HCEC 1CT (cell line): ENCODE data around the gene ACOX1.
"Not testable (repeated sequence)": the region's sequence is repeated elsewhere in the genome, so short reads cannot be mapped to it uniquely, and the experiment has no call there.

Experiments used
- DNase-seq: peaks from one replicate; pipeline ENCODE4 v3.0.0-alpha.2; 2017

Gene ACOX1

DNA sequence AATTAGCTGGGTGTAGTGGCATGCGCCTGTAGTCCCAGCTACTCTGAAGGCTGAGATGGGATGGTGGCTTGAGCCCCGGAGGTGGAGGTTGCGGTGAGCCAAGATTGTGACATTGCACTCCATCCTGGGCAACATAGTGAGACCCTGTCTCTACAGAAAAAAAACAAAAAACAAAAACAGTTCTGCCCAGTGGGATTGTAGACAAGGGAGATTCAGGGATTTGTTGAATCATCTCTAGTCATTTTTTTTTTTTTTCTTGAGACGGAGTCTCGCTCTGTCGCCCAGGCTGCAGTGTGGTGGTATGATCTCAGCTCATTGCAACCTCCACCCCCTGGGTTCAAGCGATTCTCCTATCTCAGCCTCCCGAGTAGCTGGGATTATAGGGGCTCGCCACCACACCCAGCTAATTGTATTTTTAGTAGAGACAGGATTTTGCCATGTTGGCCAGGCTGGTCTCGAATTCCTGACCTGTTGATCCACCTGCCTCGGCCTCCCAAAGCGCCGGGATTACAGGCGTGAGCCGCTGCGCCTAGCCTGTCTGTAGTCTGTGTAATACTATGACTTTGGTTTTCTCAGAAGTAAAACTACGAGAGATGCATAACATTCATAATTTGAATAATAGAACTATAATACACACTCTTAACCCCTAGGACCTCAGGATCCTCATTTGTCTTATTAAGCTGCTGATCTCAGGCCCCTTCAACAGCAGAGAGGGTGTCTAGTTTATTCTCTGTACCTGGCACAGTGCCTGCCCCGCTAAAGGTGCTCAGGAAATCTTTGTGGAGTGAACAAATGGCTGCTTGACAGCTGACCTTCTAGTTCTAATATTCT lies 1.4 kb upstream of the ACOX1 start:
- no peak for DNase-seq

DNA sequence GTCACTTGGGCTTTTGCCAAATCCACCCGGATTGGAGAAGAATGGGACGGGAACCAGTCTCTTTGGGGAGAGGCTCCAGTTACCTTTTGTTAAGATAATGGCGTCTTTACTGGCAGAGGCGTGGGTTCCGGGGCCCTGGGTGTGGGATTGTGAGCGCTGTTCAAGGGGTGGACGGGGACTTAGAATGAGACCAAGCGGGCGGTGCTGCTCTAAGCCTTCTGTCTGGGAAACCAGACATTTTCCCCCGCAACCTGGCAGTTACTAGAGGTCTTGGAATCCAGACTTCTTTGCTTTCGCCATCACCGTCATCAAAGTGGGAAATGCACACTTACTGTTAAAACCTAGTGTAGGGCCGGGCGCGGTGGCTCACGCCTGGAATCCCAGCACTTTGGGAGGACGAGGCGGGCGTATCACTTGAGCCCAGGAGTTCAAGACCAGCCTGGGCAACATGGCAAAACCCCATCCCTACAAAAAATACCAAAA lies 780 bp upstream of the ACOX1 start:
- peak; percentile 55 for DNase-seq

GRCh38 chr17:75976175-75976848 lies 2.7 kb downstream of the ACOX1 start:
- DNase-seq: no peak

GRCh38 chr17:75975757-75976174 lies 3.2 kb downstream of the ACOX1 start:
- no peak for DNase-seq

- not testable (repeated sequence) for DNase-seq
These were observed 3.8 kb downstream of the ACOX1 start for GRCh38 chr17:75975187-75975586.

DNA sequence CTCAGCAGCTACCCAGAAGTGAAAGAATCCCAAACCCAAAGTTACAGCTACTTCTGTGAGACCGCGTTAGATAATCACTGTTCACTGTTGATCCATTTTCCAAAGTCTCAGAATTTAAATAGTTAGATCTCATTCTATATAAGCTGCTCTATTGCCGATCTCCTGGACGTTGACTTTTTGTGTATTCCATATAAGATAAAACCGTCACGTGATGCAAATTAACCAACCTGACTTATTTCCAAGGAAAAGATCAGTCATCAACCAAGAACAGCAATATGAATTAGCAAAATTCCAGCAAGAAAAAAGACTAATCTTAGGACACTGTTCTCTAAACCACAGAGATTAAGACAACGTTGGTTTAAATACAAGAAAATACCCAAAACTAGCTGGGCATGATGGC lies 8.3 kb downstream of the ACOX1 start:
- no peak for DNase-seq

DNA sequence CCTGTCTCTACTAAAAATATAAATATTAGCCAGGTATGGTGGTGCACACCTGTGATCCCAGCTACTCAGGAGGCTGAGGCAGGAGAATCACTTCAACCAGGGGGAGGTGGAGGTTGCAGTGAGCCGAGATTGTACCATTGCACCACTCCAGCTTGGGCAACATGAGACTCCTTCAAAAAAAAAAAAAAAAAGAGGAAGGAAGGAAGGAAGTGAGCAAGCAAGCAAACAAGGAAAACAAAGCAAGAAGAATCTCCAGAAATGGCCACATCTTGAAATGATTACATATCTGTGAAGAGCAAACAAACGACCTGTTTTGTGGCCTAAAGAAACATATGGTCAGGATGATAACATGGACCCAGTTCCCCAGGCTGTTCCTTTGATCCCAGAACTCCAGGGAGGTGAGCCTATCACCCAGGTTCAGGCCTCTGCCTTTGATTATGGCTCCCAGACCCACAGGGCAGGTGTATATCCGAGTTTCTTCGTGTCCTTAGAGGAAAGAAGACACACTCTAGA lies 8.9 kb downstream of the ACOX1 start:
- DNase-seq: peak; percentile 43

DNA sequence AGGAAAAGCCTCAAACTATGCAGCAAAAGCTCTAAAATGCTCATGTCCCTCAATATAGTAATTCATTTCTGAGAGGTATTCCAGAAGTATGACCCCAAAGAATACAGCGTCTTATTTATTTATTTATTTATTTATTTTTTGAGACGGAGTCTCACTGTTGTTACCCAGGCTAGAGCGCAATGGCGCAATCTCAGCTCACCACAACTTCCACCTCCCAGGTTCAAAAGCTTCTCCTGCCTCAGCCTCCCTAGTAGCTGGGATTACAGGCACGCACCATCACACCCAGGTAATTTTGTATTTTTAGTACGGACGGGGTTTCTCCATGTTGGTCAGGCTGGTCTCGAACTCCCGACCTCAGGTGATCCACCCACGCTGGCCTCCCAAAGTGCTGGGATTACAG lies 9.9 kb downstream of the ACOX1 start:
- DNase-seq: not testable (repeated sequence)

GRCh38 chr17:75965468-75965867 lies 13.5 kb downstream of the ACOX1 start:
- no peak for DNase-seq

GRCh38 chr17:75959839-75960511 lies 19.0 kb downstream of the ACOX1 start:
- DNase-seq: no peak

DNA sequence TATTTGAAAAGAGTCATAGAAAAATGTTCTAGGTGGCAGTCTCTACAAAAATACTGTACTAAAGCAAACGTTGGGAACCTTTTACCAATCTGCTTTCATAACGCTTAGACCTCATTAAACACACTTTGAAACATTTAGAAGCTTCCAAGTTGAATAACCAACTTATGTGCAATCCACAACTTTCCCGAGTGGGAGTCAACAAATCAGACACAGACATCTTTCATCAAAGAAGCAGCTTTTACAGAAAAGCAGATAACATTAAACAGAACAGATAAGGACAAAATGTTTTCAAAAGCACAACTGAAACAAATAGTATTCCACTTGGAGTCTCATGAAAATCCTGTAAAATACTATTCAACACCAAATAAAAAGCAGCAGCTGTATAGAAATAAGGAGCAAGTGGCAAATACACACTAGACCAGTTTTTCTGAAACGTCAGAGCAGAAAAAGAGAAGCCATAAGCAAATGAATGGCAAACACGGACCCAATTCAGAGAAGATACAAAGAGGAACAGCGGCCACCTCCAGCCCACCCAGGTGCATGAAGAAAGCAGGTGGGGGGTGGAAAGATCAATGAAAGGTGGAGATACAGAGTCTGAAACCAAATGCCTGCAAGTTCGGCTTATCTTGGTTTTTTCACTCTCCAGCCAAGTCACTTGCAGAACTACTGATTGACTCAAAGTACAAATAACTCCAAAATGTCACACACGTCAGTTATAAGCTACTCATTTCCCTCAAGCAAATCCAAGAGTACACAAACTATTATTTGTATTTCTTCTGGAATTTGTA lies 19.7 kb downstream of the ACOX1 start:
- DNase-seq: no peak

DNA sequence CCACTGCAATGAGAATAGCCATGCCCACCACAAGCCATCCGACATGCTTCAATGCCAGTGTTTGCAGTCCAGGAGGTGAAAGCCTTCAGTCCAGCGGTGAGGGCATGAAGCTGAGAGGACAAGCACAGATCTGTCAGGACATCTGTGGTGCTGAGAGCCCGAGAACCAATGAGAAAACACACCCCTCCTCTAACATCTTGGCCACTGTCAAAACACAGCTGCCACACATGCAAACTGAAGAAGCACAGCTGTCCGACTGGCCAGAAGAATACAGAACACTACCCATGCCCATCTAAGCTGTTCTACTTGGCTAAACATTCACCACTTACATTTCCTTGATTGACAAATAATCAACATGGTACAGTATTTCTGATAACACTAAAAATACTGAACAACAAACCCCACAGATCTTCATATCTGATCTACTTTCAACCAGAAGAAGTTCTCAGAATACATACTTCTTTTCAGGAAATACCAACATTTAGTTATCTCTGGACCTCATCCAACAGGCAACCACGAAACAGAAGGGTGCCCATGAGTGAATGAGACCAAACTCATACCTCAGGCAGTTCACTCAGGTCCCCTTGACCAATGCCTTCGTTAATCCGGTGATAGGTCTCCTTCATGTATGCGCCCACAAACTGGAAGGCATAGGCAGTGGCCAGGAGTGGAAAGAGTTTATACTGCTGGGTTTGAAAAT lies 28.0 kb downstream of the ACOX1 start:
- no peak for DNase-seq

DNA sequence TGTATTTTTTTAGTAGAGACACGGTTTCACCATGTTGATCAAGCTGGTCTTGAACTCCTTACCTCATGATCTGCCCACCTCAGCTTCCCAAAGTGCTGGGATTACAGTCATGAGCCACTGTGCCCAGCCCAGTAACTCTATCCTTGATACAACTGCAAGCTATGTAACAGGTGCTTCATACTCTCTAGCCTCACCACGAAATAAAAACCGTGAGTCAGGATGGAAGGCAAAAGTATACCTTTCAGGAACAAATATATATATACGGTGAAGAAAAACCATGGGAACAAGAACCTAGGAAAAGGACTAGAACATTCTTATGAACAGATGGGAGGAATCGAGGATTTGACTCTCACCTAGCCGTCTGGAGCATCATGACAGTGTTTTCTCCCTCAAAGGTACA lies 28.5 kb downstream of the ACOX1 start:
- no peak for DNase-seq

- no peak for DNase-seq
These were observed 33.8 kb downstream of the ACOX1 start for GRCh38 chr17:75945211-75945610.

GRCh38 chr17:75943491-75943890 lies 35.5 kb downstream of the ACOX1 start:
- no peak for DNase-seq

GRCh38 chr17:75942473-75942872 lies 36.5 kb downstream of the ACOX1 start:
- DNase-seq: no peak

DNA sequence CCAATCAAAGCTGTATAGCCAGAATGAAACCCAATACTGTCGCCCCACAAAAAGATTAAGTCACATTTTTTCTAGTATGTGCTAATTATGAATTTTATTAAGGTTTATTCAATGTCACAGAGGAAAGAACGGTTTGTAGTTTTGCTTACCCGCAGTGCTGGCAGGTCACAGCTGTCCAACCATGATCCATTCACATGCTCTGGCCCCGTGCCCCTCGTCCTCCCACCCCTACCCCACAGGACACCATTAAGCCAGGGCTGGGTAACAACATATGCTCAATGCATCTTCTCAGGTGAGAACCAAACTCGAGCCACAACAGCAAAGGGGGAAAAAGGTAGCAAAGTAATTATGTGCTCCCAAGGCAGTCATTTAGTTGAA lies 37.5 kb downstream of the ACOX1 start:
- DNase-seq: no peak

DNA sequence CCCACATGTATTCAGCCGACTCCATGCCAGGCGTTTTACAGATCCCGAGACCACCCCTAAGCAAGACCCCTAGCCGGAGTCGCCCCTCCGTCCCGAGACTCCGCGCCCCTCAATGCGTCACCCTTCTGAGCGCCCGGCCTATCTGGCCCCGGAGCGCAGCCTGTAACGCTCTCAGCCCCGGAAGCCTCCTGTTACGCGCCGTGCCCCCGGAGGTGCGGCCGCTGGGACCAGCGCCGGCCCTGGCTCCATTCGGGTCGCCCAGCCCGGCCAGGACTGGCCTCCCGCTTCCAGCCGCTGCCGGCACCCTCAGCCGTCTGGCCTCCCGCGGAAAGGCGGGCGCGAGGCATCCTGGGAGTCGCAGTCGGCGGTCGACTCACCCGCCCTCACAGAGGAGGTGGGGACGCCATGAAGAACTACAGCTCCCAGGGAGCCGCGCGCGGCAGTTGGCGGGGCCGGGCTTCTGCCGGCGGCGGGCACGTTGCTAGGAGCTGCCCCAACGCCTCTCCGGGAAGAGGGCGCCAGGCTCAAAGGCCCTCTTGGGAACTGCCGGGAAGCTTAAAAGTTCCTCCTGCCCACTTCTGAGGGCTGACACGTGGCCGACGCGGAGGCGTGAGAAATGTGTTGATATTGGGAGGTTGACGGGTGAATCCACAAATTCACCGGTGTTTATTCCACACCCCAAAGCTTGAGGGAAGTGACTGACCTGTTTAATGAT lies 38.1 kb downstream of the ACOX1 start, which contains the start of gene FBF1:
FBF1 (minus strand) TSS at position 316 of the 715 bp plus-strand sequence. CDS start 2,893 bp downstream, outside the sequence.
- peak; percentile 96 for DNase-seq

DNA sequence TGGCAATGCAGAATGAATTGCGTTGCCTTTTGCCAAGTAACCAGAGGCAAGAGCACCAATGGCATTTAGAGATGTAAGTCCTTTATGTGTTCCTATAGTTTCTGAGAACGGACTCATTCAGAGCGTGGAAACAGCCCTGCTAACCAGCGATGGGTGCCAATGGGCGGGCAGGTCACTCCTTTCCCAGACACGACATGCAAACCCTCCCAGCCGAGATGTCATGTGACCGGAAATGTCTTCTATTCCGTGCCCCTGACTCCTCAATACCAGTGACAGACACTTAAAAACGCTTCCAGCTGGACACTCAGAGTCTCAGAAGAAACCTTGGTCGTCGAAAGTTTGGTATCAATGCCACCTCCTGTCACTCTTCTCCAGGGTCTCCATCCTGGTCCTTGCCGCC lies 41.3 kb downstream of the ACOX1 start:
- no peak for DNase-seq

GRCh38 chr17:75933808-75934207 lies 45.2 kb downstream of the ACOX1 start:
- no peak for DNase-seq

DNA sequence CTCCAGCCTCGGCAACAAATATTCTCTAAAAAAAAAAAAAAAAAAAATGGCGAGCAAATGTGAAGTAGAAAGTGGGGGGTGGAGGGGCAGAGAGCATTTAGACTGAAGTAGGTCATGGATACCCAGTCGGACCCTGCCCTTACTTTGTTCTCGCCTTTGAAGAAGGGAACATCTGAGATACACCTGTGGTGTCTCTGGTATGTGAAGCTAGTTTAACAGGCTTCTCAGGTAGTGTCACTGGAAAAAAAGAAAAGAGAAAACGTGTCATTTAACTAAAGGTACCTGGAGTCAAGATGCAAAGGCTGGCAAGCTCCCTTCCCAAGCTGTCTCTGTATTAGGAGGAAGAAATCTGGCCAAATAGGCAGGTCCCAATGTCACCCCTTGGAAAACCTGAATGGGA lies 46.1 kb downstream of the ACOX1 start:
- no peak for DNase-seq
